ENCODE measurements around the gene OR52I2.

- no peak for TF ChIP-seq GATA3 (IDR thresholded peaks at IDR 0.05; ENCODE audit: low read depth, low read length)
- TF ChIP-seq GATA2 (IDR thresholded peaks at IDR 0.05; ENCODE audit: low read depth, low read length), result no peak
Observed at GRCh38 chr11:4546878-4547277, 34.7 kb upstream of the OR52I2 start.
